HG03064 (cell line): Measurements from ENCODE around the gene BICRA.

ENCODE experiments used
- ATAC-seq: cut with Tn5 transposase; IDR thresholded peaks from one replicate; pipeline ENCODE4 v1.9.1; 2021; ENCODE audit warnings: low read depth; ENCODE audit not compliant: unreplicated experiment

The BICRA gene

DNA sequence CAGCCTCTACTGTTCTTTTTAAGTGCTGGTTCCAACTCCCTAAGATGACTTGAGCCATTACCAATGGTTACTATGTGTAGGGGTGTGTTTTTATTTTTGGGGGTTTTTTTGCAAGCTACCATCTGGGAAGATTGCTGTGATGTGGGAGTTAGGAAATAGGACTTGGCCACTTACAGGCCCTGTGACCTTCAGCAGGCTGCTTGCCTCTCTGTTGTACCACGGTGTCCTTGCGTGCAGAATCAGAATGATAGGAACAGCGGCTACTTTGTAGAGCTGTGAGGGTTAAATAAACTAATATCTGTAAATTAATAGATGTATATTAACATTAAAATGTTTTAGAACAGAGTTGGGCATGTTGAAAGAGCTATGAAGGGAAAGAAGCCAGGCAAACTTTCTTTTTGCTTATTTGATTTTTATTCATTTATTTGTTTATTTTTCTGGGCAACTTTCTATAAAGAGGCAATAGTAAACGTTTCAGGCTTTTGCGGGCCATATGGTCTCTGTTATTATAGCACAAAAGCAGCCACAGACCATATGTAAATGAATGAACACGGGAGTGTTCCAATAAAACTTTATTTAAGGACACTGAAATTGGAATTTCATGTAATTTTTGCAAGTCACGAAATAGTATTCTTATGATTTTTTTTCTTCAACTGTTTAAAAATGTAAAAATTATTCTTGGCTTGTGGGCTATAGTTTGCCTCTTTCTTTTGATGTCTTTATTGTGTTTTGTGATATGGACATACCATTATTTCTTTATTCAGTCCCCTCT is 77.9 kb downstream of the BICRA start:
- no peak for ATAC-seq

DNA sequence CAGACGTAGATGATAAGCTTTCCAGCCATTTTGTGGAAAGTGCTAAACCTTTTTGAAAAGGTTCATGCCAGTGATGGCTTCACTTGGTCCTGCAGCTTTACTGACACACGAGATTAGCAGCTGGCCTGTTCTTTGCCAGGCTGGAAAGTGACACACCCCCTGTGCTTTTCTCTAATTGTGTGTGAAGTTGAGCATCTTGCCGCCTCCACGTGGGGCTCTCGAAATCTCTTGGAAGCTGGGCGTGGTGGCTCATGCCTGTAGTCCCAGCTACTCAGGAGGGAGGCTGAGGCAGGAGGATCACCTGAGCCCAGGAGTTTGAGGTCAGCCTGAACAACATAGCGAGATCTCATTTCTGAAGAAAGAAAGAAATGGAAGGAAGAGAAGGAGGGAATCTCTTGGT is 79.0 kb downstream of the BICRA start:
- no peak for ATAC-seq

DNA sequence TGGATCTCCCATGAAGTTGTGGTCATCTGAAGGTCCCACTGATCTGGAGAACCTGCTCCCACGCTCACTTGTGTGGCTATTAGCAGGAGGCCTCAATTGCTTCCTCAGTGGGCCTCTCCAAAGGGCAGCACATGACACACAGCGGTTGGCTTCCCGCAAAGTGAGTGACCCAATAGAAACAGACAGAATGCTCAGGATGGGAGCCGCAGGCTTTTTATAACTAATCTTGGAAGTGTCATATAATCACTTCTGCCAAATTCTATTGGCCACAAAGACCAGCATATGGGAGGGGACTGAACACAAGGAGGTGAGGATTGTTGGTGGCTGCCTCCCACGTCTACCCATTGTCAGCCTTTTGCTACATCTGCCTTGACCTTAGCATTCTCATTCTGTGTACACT is 82.2 kb downstream of the BICRA start:
- ATAC-seq, result no peak

DNA sequence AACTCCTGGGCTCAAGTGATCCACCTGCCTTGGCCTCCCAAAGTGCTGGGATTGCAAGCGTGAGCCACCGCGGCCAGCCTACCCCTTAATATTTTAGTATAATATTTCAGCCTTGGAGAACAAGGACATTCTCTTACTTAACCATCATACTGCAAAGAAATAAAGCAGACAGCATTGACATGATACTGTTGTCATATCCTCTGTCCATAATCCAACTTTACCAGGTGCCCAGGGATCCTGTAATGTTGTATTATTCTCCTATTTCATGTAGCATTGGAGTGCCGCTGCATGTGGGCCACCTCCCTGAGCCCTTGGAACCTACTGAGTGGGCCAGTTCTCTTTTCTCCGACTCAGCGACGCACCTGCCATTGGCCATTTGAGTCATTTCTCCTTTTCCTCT is 82.8 kb downstream of the BICRA start:
- ATAC-seq, result no peak

DNA sequence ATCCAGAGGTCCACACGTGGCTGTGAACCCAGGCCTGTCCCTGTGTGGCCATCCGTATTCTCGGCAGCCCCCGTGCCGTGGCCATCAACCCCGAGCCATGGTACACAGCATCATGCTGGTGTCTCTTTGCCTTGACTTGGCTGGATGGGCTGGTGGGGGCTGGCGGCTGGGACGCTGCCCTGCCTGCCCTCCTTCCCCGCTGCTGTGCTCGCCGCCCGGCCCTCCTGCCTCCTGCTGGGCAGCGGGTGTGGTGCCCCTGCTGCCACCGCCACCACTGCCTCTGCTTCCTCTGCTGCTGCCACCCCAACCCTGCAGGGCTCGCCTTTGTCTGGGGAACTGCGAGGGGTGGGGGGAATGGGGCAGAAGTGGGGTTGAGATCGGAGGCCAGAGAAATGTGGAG is 84.6 kb downstream of the BICRA start:
- no peak for ATAC-seq

DNA sequence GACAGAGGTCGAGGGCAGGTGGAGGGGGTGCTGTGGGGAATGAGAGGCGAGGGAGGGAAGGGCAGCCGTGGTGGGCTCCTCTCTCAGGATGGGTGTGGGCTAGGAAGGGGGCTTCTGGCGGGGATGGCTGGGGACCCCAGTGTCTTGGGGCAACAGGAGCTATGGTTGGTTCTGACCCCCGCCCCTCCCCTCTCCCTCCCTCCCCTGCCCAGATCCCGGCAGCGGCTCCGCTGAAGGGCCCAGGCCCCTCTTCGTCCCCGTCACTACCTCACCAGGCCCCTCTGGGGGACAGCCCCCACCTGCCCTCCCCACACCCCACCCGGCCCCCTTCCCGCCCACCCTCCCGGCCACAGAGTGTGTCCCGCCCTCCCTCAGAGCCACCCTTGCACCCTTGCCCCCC is 85.0 kb downstream of the BICRA start:
- no peak for ATAC-seq

DNA sequence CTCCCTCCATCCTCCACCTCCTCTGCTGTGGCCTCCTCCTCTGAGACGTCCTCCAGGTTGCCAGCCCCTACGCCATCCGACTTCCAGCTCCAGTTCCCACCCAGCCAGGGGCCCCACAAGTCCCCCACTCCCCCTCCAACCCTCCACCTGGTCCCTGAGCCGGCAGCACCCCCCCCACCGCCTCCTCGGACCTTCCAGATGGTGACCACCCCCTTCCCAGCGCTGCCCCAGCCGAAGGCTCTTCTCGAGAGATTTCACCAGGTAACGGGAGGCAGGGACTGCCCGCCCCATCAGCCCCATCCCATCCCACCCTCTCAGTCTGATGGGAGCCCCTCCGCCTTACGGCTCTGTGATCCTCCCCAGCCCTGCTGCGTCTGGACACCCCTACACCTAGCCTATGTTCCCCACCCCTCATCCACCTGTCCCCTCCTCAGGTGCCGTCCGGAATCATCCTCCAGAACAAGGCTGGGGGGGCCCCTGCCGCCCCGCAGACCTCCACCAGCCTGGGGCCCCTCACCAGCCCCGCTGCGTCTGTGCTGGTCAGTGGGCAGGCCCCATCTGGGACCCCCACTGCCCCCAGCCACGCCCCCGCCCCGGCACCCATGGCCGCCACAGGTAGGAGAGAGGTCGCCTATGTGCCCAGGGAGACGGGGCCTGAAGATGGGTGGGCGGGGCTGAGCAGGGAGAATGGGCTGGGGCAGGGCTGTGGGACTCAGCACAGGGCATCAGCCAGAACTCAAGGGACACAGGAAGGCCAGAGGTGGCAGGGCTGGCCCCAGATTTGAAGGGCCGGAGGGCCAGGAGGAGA is 85.7 kb downstream of the BICRA start:
- ATAC-seq, result no peak

DNA sequence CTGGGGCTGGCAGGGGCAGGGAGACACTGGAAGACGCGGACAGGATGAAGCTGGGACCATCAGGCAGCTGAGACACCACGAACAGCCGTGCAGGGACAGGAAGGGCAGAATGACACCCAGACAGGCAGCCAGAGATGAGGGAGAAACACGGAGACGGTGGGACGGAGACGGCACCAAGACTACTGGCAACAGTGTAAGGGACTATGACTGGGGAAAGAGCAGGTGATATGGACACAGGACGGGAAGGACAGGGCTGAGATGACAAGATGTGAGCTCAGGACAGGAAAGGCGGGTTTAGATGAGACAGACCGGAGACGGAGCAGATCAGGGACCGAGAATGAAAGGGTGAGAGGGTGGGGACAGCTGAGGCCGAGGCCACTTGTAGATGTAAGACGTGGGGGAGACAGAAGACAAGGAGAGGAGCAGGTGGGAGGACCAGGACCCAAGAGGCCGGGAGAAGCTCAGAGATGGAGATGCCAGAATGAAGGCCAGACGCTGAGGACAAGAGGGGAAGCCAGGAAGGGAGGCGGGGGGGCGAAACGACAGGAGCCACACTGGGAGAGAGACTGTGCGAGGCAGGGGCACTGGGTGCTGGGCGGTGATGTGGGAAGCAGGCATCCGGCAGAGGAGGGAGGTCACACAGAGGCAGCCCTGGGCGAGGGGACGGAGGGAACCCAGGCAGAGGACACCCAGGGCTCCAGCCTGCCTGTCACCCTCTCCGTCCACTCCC is 86.8 kb downstream of the BICRA start:
- ATAC-seq, result no peak

DNA sequence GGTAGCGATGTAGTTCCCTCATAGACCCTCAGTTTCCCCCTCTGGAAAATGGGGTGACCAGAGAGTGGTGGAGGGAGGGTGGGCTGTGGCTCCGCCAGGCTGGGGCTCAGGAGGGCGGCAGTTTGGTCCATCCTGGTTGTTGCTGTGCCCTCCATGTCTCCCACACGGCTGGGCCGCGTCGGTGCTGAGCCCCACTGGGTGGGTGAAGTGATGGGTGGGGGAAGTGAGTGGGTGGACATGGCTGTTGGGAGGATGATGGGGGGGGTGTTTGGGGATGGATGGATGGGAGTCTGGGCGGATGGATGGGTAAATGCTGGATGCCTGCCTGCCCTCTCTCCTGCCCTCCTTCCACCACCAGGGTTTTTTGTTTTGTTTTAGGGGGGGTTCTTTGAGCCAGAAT is 87.7 kb downstream of the BICRA start:
- no peak for ATAC-seq

DNA sequence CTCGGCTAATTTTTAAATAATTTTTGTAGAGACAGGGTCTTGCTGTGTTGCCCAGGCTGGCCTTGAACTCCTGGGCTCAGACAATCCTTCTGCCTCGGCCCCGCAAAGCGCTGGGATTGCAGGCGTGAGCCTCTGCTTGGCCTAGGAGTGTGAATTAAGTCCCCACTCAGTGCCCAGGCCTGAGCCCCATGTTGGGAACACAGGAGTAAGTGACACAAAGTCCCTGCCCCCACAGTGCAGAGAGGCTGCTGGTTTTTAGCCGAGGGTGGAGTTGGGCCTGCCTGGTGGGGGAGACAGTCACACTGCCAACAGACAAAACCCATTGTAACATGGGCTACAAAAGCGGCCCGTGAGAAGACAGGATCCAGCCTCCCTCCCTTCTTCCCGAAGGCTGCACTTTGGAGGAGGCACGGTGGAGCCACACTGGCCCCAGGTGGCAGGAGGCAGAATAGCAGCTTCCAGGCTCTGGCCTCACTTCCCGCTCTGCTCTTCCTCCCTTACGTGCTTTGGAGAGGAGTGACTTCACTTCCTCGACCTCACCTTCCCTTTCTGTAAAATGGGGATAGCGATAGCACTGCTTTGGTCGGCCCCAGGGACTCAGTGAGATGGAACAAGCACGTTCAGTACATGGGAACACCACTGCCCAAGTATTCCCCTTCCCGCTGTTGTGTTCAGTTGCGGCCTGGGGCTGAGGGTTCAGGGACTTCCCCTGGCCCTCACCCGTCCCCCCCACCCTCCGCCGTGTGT is 89.1 kb downstream of the BICRA start:
- no peak for ATAC-seq

DNA sequence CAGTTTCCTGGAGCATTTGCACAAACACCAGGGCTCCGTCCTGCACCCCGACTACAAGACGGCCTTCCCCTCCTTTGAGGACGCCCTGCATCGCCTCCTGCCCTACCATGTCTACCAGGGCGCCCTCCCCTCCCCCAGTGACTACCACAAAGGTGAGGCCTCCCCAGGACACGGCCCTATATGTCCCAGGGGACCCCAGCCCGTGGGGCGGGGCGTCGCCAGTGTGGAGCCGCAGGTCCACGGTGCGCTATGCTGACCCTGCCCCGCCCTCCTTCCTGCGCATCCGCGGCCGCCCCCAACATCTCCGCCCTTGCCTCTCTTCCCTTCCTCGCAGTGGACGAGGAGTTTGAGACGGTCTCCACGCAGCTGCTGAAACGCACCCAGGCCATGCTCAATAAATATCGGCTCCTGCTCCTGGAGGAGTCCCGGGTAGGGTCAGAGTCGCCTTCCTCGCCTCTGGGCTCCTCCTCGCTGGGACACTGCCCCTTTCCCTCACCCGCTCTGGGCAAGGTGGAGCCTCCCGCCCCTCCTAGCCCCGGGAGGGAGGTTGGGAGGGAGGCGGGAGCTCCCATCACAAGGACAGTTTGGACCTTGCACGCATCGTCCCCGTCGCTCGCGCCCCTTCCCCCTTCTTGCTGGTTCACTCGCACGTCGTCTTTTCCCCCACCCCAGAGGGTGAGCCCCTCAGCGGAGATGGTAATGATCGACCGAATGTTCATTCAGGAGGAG is 89.9 kb downstream of the BICRA start:
- no peak for ATAC-seq

DNA sequence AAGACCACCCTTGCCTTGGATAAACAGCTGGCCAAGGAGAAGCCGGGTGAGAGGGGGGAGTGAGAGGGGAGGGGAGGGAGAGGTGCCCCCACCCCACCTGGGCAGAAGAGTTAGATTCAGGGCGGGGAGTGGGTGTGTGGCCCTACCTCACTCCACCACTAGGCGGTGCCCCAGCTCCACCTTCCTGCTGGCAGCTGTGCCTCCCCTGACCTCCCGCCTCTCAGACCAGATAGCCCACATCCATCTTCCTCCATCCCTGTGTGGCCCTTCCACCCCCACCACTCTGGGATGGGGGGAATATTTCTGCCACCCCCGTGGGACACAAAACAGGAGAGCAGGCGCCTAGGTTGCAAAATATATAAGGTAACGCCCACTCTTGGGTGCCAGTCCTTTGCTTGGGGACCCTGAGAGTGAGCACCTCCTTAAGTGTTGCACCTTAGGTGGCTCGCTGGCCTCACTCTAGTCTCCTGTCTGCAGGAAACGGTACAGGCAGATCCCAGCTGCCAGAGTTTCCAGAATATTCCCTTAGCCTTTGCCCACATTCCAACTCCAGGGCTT is 90.5 kb downstream of the BICRA start:
- no peak for ATAC-seq

DNA sequence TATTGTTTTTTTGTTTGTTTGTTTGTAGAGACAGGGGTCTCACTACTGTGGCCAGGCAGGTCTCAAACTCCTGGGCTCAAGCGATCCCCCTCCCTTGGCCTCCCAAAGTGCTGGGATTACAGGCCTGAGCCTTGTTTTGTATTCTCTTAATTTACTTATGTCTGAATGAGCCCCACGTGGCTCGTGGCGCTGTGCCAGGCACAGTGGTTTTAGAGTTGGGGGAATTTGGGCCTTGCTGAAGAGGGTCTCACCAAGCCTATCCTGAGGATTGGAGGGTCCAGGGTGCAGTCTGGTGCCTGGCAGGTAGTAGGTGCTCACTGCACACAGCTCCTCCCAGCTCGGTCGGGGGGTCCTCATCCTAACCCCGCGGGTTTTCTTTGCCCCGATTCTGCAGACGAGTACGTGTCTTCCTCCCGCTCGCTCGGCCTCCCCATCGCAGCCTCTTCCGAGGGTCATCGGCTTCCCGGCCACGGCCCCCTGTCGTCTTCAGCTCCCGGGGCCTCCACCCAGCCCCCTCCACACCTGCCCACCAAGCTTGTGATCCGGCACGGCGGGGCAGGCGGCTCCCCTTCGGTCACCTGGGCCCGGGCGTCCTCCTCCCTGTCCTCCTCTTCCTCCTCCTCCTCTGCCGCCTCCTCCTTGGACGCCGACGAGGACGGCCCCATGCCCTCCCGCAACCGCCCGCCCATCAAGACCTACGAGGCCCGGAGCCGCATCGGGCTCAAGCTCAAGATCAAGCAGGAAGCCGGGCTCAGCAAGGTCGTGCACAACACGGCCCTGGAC is 92.2 kb downstream of the BICRA start:
- no peak for ATAC-seq

DNA sequence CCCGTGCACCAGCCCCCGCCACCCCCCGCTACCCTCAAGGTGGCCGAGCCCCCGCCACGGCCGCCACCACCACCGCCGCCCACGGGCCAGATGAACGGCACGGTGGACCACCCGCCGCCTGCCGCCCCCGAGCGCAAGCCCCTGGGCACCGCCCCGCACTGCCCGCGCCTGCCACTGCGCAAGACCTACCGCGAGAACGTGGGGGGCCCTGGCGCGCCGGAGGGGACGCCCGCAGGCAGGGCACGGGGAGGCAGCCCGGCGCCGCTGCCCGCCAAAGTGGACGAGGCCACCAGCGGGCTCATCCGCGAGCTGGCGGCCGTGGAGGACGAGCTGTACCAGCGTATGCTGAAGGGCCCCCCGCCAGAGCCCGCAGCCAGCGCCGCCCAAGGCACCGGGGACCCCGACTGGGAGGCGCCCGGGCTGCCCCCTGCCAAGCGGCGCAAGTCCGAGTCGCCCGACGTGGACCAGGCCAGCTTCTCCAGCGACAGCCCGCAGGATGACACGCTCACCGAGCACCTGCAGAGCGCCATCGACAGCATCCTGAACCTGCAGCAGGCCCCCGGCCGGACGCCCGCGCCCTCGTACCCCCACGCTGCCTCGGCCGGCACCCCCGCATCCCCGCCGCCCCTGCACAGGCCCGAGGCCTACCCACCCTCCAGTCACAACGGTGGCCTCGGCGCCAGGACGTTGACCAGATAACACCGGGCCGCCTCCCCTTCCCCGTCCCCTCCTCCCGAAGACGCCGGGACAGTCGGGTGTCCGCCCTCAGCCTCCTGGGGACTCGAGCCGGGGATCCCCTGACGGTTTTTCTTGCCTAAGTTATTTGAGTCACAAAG is 93.0 kb downstream of the BICRA start:
- ATAC-seq, result no peak

DNA sequence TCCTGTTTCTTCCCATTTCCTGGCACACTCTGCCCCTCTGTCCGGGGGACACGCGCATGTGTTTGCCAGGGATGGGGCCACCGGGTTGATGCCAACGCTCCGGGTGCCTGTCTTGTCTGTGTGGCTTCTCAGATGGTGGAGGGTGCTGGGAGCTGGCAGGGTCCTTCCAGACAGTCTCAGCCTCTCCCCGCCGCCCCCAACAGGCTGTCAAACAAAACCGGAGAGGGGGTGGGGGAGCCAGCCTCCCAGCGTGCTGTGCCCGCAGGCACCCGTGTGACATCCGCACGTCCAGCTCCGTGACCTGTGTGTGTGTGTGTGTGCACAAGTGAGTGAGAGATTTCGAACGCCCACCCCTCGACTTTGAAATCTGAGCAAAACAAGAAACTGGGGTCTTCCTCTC is 93.7 kb downstream of the BICRA start:
- no peak for ATAC-seq

DNA sequence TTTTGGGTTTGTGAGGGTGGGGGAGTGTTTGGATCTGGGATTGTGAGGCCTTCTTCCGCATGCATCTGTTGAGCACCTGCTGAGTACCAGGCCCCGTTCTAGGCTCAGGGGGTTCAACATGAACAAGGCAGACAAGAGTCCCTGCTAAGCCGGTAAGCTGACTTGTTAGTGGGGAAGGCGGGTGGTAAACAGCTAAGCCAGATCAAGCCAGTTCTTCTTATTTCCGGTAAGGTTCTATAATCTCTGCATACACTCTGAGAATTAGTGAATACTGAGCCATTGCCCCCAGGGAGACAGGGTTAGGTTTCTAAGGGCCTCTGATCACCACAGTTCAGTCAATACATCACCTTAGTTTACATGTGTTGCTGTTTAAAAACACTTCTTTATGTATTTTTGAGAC is 94.4 kb downstream of the BICRA start:
- no peak for ATAC-seq

DNA sequence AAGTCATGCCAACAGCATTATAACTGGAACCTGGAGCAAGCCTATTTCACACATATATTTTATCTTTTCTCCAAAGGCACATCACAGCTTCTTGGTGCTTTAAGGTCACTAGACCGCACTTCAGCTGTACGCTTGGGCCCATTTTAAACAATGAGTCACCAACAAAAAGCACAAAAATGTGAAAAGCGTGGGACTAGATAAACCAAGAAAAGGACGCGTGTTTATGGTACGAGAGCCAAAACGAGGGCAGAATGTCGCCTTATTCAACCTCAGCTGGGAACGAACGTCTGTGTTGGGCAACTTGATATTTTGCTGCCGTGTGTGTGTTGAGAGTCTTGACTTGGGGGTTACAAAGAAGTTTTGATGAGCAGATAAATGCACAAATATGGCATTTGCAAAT is 95.1 kb downstream of the BICRA start:
- ATAC-seq, result no peak

DNA sequence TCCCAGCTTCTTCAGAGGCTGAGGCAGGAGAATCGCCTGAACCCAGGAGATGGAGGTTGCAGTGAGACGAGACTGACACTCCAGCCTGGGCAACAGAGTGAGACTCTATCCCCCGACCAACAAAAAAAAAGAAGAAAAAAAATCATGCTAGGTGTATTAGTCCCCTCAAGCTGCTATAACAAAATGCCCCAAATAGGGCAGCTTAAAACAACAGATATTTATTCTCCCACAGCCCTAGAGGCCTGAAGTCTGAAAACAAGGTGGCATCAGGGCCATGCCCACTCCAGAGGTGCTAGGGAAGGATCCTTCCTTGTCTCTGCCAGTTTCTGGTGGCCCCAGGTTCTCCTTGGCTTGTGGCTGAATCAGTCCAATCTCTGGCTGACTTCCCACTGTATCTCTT is 95.7 kb downstream of the BICRA start:
- no peak for ATAC-seq
